DMS153 (cell line): Measurements from ENCODE around the gene CENPQ.

Experiments used
- DNase-seq: peaks from one replicate; lab custom pipeline; 2025; lab: John Stamatoyannopoulos, UW

The CENPQ gene

DNA sequence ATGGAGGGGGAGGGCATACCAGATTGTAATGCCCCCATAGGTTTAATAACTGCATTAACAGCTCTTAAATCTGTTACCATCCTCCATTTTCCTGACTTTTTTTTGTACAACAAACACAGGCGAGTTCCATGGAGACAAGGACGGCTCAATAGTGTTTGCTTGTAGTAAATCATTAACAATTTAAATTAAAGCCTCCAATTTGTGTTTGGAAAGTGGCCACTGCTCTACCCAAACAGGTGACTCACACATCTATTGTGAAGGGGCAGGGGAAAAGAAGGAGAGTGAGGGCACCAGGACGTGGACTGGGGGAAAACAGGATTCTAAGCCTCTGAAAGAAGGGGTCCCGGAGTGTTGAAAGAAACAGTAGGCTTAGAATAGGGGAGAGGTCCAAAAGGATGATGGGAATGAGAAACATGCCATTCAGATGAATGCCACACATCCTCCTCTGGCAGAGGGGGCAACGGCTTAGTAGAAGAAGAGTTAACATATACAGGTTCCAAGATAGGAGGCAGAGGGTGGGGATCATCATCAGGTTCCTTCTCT is 43.5 kb downstream of the CENPQ start:
- DNase-seq = no peak

- no peak for DNase-seq
Observed at GRCh38 chr6:49509342-49509741, 46.2 kb downstream of the CENPQ start.

- DNase-seq = no peak
Observed at GRCh38 chr6:49513153-49513989, 50.2 kb downstream of the CENPQ start.

DNA sequence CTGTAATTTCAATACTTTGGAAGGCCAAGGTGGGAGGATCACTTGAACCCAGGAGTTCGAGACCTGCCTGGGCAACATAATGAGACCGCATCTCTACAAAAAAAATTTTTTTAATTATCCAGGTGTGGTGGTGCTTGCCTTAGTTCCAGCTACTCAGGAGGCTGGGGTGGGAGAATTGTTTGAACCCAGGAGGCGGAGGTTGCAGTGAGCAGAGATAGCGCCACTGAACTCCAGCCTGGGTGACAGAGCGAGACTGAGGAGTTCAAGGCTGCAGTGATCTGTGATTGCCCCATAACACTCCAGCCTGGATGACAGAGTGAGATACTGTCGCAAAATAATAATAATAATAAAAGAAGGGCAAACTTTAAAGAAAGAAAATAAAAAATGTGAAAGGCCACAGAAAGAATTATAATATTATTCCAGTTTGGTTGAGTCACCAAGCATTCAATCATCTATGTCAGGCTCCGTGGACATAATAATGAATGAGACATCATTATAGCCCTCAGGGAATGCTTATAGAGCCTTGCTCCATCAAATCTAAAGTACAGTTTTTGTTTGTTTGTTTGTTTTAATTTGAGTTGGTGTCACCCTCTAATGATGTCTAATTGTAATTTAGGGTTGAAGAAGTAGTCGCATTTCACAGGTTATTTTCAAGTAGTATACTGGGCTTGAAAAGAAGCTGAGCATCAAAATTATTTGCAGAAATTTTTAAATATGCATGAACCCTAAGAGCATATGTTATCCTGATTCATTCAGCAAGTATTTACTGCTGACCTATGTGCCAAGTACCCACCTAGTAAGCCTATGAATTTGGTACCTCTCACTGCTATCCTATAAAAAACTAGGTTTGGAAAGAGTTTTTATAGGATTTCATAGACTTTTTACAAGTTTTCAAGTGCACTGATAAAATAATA is 51.7 kb downstream of the CENPQ start:
- DNase-seq = no peak

DNA sequence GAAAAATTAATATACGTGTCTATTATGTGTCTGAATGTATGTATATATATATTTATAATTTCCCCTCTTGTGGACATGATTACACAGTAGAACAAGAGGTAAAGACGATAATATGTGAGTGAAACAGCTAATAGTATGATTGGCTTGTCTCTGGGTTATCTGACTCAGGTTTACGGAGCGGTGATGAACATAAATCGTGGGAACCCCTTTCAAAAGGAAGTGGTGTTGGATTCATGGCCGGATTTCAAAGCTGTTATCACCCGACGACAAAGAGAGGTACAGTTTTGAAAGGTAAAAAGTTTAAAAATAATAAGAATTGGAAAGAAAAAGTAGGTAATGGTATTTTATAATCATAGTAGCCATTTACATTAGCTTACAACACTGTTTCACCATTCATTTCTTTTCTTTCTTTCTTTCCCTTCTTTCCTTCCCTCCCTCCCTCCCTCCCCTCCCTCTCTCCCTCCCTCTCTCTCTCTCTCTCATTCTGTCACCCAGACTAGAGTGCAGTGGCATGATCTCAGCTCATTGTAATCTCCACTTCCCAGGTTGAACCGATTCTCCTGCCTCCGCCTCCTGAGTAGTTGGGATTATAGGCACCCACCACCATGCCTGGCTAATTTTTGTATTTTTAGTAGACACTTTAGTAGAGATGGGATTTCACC is 52.4 kb downstream of the CENPQ start:
- DNase-seq = no peak

GRCh38 chr6:49516147-49516505 is 53.0 kb downstream of the CENPQ start:
- no peak for DNase-seq

GRCh38 chr6:49517919-49518318 is 54.7 kb downstream of the CENPQ start:
- DNase-seq = no peak

DNA sequence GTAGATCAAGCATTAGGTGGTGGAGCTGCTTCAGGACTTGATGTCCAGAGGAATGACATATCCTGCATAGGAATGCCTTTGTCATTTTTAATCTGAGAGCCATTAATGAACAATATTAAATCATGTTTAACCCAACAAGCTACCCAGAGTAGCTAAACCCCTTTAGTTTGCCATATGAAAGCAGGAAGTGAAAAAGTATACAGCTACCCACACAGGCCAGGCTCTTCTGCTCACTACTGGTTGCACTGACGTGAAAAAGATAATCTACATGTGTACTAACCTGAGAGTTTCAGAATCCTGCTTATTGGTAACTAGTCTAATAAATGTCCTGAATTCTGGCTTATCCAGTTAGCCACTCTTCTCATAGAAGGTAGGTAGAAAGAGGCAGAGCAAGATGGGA is 56.5 kb downstream of the CENPQ start:
- DNase-seq = no peak

DNA sequence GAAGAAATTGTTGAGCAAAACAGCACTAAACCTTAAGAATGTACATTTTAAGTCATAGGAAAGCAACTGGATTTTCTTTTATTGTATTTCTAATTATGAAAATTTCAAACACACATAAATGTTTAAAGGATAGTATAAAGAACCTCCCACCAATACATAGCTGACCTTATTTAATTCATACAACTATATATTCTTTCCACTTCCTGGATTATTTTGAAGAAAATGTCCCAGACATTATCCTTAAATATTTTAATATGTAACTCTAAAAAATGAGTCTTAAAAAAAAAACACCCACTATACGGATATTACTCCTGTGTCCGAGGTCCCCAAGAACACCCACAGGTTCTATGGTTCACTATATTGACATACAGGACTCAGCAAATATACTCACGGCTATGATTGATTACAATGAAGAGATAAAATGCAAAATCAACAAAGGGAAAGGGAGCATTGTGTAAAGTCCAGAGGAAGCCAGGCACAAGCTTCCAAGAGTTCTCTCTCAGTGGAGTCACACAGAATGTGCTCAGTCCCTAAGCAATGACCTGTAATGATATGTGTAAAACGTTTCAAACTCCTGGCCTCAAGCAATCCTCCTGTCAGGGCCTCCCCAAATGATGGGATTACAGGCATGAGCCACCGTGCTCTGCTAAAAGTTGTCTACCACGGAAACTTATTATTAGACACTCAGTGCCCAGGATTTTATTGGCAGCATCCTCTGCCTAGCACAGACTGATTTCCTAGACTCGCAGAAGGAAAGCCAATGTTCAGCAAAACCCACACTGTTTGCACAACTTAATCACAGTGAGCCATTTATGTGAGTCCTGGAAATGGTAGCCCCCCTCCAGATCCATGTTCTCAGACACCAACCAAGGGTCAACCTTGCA is 59.8 kb downstream of the CENPQ start:
- peak; percentile 22 for DNase-seq

DNA sequence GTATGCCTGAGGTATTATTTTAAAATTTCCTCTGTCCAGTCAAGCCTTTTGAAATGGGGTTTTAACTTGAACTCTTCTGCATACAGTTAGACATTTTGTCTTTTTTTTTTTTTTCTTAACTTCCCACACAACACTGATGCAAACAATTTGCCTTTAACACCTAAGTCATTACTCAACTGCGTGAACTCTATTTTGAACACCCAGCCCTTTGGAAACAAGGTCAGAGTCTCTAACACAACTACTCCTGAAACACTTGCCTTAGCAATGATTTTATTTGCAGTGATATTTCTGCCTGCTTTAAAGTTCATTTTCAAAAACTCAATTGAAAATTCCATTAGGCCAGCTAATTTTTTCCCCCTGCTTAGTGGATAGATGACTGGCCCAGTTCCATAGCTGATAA is 60.7 kb downstream of the CENPQ start:
- no peak for DNase-seq

- DNase-seq = no peak
Observed at GRCh38 chr6:49524541-49524940, 61.4 kb downstream of the CENPQ start.

DNA sequence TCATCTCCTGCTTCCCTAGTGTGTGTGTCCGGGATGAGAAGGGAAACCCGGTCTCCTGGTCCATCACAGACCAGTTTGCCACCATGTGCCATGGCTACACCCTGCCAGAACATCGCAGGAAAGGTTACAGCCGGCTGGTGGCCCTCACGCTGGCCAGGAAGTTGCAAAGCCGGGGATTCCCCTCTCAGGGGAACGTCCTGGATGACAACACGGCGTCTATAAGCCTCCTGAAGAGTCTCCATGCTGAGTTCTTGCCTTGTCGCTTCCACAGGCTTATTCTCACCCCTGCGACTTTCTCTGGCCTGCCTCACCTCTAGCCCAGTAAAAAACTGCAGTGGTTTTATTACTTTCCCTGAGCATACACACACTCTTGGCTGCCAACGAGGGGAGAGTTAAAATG is 63.4 kb downstream of the CENPQ start:
- DNase-seq = no peak

- DNase-seq = no peak
Observed at GRCh38 chr6:49527320-49527719, 64.2 kb downstream of the CENPQ start.

DNA sequence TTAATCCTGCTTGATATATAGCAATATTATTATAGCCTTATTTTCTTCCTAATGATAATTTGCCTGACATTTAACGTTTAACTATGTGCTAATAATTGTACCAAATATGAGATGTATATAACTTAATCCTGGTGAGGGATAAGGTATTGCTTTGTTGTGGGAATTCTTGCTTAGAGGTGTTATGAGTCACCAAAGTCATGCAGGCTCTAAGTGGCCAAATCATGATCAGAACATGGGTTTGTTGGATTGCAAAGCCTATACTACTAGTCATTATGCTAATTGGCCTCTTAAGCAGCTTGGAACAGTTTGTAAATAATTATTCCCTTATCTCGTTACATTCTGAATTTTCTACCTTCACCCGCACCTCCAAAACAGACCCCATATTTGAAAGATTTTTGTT is 65.4 kb downstream of the CENPQ start:
- DNase-seq = no peak

DNA sequence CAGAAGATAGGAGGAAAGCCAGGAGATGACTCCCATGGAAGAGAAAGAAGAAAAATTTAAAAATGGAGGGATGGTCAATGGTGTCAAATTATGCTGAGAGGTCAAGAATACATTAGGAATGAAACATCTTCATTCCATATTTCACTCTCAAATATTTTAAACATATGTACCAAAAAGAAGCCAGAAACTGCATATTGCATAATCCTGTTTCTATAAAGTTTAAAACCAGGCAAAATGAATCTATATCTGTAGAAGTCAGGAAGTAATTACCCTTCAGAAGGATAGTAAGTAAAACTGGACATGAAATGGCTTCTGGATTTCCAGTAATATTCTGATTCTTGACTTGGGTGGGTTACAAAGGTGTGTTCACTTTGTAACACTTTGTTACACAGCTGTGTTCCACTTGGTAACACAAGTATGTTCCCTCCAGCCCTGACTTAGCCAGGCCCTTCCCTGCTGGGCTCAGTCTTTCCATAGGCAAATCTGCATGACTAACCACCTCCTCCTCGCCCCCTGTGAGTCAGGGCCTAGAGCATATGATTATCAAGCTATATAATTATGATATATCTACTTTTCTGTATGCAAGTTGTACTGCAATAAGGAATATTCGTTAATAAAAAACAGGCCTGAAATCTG is 67.1 kb downstream of the CENPQ start:
- no peak for DNase-seq

GRCh38 chr6:49531774-49532569 is 68.8 kb downstream of the CENPQ start:
- DNase-seq = peak; percentile 39

- no peak for DNase-seq
Observed at GRCh38 chr6:49535795-49536194, 72.6 kb downstream of the CENPQ start.

DNA sequence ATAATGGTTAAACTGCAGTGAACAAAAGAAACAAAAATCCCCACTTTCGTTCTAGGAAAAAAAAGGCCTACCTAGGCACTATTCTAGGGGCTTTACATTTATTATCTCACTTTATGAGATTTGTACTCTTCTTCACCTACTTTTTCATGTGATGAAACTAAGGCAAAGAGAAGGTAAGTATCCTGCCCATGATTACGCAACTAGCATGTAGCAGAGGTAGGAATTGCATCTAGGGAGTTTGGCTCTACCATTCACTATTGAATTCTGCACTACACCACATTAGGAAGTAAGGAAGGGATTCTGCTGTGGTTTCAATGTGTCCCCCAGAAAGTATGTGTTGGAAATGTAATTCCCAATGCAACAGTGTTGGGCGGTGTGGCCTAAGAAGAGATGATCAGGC is 75.9 kb downstream of the CENPQ start:
- no peak for DNase-seq

GRCh38 chr6:49540614-49541013 is 77.4 kb downstream of the CENPQ start:
- DNase-seq = no peak

DNA sequence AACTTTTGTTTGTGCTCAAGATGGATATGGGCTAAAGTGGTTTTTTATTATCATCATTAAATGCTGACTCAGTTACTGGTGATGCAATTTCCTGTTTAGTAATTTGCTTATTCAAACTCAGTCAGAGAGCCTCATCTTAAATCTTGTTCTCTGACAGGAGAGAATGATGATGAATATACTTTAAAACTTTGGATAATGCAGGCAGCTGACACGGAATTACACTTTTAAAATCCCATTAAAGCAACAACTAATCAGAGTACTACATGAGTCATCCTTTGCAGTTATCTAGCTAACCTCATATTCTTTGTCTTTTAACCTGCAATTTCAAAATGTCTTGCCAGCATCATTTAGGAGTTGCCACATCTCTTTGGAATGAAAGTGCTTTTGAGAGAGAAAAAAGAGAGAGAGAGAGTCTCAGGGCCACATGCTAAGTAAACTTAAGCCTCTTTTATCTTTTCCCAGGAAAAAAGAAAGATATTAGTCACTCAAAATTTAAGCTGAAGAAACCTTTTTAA is 78.1 kb downstream of the CENPQ start:
- DNase-seq = peak; percentile 48
